ENCODE data around the gene CCDC190. TPM values are rescaled to one million over a fixed set of nuclear protein-coding genes. Genes with fewer than 3 reads are reported as not detected.

The CCDC190 gene
- total and polyA plus RNA-seq, 10 donors, result not detected

- intact Hi-C loops (cut with DNase I; ENCODE audit: low total_unique reads), result no loop called here
- Histone ChIP-seq H3K27ac (no peak overlapping the region), H3K27me3 (replicated peaks in 1 of 7) (peaks cover 0 to 39% (median 0%) of the 10 kb centered on the region in 7 donors), H3K4me3 (no peak overlapping the region), H3K36me3 (no peaks in the 10 kb centered on the region), H3K9me3 (no peaks in the 10 kb centered on the region), H3K4me1 (no peaks in the 10 kb centered on the region)
- DNase-seq, result no peak
- TF ChIP-seq POLR2A (IDR thresholded peaks at IDR 0.05) (no peak), CTCF (IDR thresholded peaks at IDR 0.05 in 8 of 11, conservative IDR thresholded peaks at IDR 0.05 in 3 of 11) (peak in 8 of 11 experiments; percentile 22 to 52 (median 41))
- 14 to 38% (median 34%) methylated on average over 4 of the region's 4 CpGs for WGBS, 5 donors
These were observed 17.1 kb upstream of the CCDC190 start for GRCh38 chr1:162878000-162878596.

GRCh38 chr1:162877412-162877811, 16.4 kb upstream of the CCDC190 start:
- no peak overlapping the region for H3K4me3 ChIP-seq
- WGBS, 5 donors, result 77 to 85% (median 81%) methylated on average over 3 of the region's 3 CpGs
- intact Hi-C loops (cut with DNase I; ENCODE audit: low total_unique reads), result no loop called here

GRCh38 chr1:162876751-162877150, 15.8 kb upstream of the CCDC190 start:
- no peak for TF ChIP-seq POLR2AphosphoS5 (IDR thresholded peaks at IDR 0.05)
- TF ChIP-seq CTCF (IDR thresholded peaks at IDR 0.05 in 8 of 11, conservative IDR thresholded peaks at IDR 0.05 in 3 of 11), result no peak
- TF ChIP-seq POLR2A (IDR thresholded peaks at IDR 0.05), result no peak
- 45 to 72% (median 55%) methylated on average over 3 of the region's 3 CpGs for WGBS, 5 donors
- no peak overlapping the region for H3K4me3 ChIP-seq
- H3K9me3 ChIP-seq, result peaks cover 0 to 5% (median 0%) of the 10 kb centered on the region in 8 donors
- H3K27me3 ChIP-seq (replicated peaks in 1 of 7), result peaks cover 0 to 33% (median 0%) of the 10 kb centered on the region in 7 donors
- intact Hi-C loops (cut with DNase I; ENCODE audit: low total_unique reads), result no loop called here
- H3K36me3 ChIP-seq, result no peaks in the 10 kb centered on the region
- no peak overlapping the region for H3K27ac ChIP-seq
- no peaks in the 10 kb centered on the region for H3K4me1 ChIP-seq
- no peak for DNase-seq

More at GRCh38 chr1:162877412-162877811, 16.4 kb upstream of the CCDC190 start:
- Histone ChIP-seq H3K36me3 (no peaks in the 10 kb centered on the region), H3K4me1 (no peaks in the 10 kb centered on the region), H3K9me3 (peaks cover 0 to 5% (median 0%) of the 10 kb centered on the region in 8 donors), H3K27me3 (replicated peaks in 1 of 7) (peaks cover 0 to 39% (median 0%) of the 10 kb centered on the region in 7 donors), H3K27ac (no peak overlapping the region)
- TF ChIP-seq CTCF (IDR thresholded peaks at IDR 0.05 in 8 of 11, conservative IDR thresholded peaks at IDR 0.05 in 3 of 11) (no peak), POLR2AphosphoS5 (IDR thresholded peaks at IDR 0.05) (no peak), POLR2A (IDR thresholded peaks at IDR 0.05) (no peak)
- no peak for DNase-seq

GRCh38 chr1:162873671-162874666, 13.0 kb upstream of the CCDC190 start:
- WGBS, 5 donors, result 78 to 87% (median 83%) methylated on average over 8 of the region's 8 CpGs
- Histone ChIP-seq H3K4me3 (no peak overlapping the region), H3K9me3 (peaks cover 0 to 21% (median 11%) of the 10 kb centered on the region in 8 donors), H3K4me1 (no peaks in the 10 kb centered on the region), H3K27me3 (replicated peaks in 1 of 7) (peaks cover 0 to 27% (median 0%) of the 10 kb centered on the region in 7 donors), H3K36me3 (no peaks in the 10 kb centered on the region), H3K27ac (no peak overlapping the region)
- no peak for DNase-seq
- intact Hi-C loops (cut with DNase I; ENCODE audit: low total_unique reads), result no loop called here
- TF ChIP-seq CTCF (IDR thresholded peaks at IDR 0.05 in 8 of 11, conservative IDR thresholded peaks at IDR 0.05 in 3 of 11), result no peak
- no peak for TF ChIP-seq POLR2A (IDR thresholded peaks at IDR 0.05)
- TF ChIP-seq POLR2AphosphoS5 (IDR thresholded peaks at IDR 0.05), result no peak

Measured in spleen (tissue), 11 donors.